Lower leg skin (tissue), 4 donors: ENCODE results near the gene LRIT3. TPM values are rescaled to one million over a fixed set of nuclear protein-coding genes. Genes with fewer than 3 reads are reported as not detected.

Source experiments
- DNase-seq, 2 donors: peaks; one replicate each; pipeline ENCODE4 v3.0.0-alpha.2; 2019; ENCODE audit warnings: low spot score in 2 of 2
- H3K4me3 ChIP-seq: fragments of 200-600 bp; sonication (generic); 2 replicates; pipeline ENCODE4 v1.5.1; 2017; ENCODE audit warnings: mild to moderate bottlenecking, low read depth; ENCODE audit not compliant: poor library complexity, severe bottlenecking
- POLR2A ChIP-seq, 2 donors: fragments of 450-650 bp; IDR thresholded peaks; one replicate each; pipeline ENCODE4 v1.6.1; 2016 to 2017; ENCODE audit warnings: antibody characterized with exemption in 2 of 2, mild to moderate bottlenecking in 1 of 2, moderate library complexity in 1 of 2
- WGBS, 2 donors: methylation state at CpG; one replicate each; pipeline ENCODE4 v1.1.5; 2018; 5-methylcytosine and 5-hydroxymethylcytosine counted together
- intact Hi-C: fragments of 100-400 bp; cut with DNase I; formaldehyde crosslinking; loops from one replicate; pipeline ENCODE4 v1.15.0; 2023; ENCODE audit warnings: low total_unique reads
- total RNA-seq, 4 donors: library from RNA; depleted of rRNA; stranded (reverse); fragments of >200 nt; gene quantifications; one replicate each; pipeline ENCODE4 v1.1.0, GENCODE V29; 2016
- TF ChIP-seq, protein P1 (sequence below), 3 donors: fragments of 450-650 bp; IDR thresholded peaks; one replicate each; pipeline ENCODE4 v1.5.1; 2016; ENCODE audit warnings: antibody characterized with exemption in 3 of 3, mild to moderate bottlenecking in 3 of 3, moderate library complexity in 2 of 3

The LRIT3 gene
- total RNA-seq, 4 donors from 2014 or later, result 0.21 to 0.42 TPM; not detected in 2

DNA sequence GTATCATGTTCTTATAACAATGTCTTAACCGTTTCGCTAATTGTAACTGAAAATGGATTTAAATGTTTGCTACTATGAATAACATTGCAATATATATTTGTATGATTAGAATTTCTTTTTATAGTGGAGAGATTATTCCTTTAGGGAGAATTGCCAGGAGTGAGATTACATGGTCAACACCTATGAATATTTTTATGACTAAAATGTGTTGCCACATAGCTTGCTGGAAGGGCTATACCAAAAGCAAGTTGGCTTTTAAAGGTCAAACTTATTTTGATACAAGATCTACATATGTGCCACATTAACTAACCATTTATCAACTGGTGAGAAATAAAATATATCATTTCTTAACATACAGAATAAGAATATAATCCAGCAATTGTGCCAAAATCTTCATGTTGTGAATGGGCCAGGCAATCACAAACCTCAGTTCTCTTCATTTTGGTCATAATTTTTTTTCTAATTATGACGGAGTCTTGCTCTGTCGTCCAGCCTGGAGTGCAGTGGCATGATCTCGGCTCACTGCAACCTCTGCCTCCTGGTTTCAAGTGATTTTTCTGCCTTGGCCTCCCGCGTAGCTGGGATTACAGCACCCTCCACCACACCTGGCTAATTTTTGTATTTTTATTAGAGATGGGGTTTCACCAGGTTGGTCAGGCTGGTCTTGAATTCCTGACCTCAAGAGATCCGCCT, 54.8 kb downstream of the LRIT3 start:
- no peak for DNase-seq
- H3K4me3 ChIP-seq, result no peak overlapping the region
- TF ChIP-seq POLR2A (IDR thresholded peaks at IDR 0.05), result no peak
- TF ChIP-seq, protein P1, sequence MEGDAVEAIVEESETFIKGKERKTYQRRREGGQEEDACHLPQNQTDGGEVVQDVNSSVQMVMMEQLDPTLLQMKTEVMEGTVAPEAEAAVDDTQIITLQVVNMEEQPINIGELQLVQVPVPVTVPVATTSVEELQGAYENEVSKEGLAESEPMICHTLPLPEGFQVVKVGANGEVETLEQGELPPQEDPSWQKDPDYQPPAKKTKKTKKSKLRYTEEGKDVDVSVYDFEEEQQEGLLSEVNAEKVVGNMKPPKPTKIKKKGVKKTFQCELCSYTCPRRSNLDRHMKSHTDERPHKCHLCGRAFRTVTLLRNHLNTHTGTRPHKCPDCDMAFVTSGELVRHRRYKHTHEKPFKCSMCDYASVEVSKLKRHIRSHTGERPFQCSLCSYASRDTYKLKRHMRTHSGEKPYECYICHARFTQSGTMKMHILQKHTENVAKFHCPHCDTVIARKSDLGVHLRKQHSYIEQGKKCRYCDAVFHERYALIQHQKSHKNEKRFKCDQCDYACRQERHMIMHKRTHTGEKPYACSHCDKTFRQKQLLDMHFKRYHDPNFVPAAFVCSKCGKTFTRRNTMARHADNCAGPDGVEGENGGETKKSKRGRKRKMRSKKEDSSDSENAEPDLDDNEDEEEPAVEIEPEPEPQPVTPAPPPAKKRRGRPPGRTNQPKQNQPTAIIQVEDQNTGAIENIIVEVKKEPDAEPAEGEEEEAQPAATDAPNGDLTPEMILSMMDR (IDR thresholded peaks at IDR 0.05), result no peak
- intact Hi-C loops, result no loop called here
- 94% methylated on average over 8 of the region's 8 CpGs for WGBS, 2 donors

DNA sequence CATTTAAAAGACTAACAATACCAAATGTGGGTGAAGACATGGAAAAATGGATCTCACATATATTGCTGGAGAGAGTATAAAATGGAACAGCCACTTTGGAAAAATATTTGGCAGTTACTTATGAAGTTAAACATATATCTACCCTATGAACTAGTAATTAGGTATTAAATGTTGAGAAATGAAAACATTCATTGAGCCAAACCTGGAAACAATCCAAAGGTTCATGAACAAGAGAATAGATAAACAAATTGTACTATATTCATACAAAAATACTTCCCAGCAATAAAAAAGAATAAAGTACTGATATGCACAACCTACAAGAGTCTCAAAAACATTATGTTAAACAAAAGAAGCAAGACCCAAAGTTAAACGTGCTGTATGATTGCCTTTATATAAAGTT, 60.8 kb downstream of the LRIT3 start:
- WGBS, 2 donors, result 59 to 64% methylated on average over 1 of the region's 1 CpG
- no peak for DNase-seq
- TF ChIP-seq, protein P1 (IDR thresholded peaks at IDR 0.05), result no peak
- intact Hi-C loops, result no loop called here
- no peak overlapping the region for H3K4me3 ChIP-seq

DNA sequence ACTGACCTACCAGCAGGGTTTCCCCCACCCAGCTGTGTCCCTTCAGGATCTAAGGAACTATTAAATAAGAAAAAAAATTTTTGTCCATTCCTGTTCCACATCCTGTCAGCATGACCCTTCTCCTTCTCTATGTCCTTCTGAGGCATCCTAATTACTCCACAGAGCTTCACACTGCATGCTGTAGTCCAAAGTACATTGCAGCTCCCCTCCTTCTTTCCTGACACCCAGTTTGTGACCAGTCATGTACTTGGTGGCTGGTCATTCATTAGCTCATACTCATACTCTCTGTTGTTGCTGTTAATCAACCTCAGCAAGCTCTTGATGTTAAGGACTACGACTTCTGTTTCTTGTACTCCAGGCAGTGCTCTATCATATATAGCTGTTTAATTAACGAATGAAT, 62.3 kb downstream of the LRIT3 start:
- no peak overlapping the region for H3K4me3 ChIP-seq
- intact Hi-C loops, result no loop called here
- WGBS, 2 donors, result 89% methylated on average over 2 of the region's 2 CpGs
- no peak for DNase-seq
- TF ChIP-seq, protein P1 (IDR thresholded peaks at IDR 0.05), result no peak
- no peak for TF ChIP-seq POLR2A (IDR thresholded peaks at IDR 0.05)

DNA sequence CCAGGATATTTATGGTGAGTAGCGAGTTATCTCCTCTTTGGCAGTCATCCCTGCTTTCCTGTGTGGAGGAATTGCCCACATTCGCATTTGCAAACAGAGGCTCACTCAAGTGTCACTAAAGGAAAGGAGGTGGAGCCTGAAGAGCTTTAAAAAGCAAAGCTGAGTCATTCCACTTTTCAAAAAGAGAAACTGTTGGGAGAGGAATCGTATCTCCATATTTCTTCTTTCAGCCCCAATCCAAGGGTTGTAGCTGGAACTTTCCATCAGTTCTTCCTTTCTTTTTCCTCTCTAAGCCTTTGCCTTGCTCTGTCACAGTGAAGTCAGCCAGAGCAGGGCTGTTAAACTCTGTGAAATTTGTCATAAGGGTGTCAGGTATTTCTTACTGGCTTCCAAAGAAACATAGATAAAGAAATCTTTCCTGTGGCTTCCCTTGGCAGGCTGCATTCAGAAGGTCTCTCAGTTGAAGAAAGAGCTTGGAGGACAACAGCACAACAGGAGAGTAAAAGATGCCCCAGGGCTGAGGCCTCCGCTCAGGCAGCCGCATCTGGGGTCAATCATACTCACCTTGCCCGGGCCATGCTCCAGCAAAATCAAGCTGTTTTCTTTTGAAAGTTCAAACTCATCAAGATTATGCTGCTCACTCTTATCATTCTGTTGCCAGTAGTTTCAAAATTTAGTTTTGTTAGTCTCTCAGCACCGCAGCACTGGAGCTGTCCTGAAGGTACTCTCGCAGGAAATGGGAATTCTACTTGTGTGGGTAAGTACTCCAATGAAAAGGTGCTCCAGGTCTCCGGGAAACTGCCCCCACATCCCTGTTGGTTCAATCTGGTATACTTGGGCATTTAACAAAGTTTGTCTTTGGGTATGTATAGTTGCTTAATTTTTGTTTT, 65.0 kb downstream of the LRIT3 start, which contains the start of gene EGF:
TSS of gene EGF (plus strand) at position 178 of the 890 bp plus-strand sequence. CDS start at position 631, 453 bp downstream.
- TF ChIP-seq, protein P1 (IDR thresholded peaks at IDR 0.05), result no peak
- no peak for TF ChIP-seq POLR2A (IDR thresholded peaks at IDR 0.05)
- DNase-seq, result no peak
- H3K4me3 ChIP-seq, result no peak within 1 kb of the TSS
- WGBS, 2 donors, result 41 to 51% methylated on average over 9 of the region's 9 CpGs
- intact Hi-C loops, result no loop called here

DNA sequence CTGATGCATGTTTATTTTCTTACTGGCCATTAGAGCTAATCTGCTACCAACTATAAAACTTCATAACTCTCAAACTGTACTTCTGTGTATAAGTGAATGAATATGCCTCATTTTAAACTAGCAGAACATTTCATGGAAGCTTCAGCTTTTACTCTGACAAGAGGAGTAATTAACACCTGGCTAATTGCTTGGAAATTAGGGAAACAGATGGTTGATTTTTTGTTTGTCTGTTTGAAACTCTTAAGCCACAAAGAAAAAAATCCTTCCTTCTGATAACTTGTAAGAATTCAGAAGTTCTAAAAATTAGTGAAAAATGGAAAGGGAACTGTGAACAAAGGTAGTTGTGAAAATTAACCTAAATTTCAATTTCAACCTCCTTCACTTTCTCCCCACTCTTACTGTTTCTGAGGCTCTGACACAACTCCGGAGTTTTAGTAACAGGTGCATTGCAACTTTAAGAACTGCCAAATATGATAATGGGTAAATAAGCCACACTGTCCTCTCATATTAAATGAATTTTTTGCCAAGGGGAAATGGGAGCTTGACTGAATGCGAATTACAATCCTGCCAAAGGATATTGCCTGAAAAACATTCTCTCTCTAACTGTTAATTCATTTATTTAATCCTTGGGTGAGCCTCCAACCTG, 65.8 kb downstream of the LRIT3 start:
- no peak for TF ChIP-seq POLR2A (IDR thresholded peaks at IDR 0.05)
- TF ChIP-seq, protein P1 (IDR thresholded peaks at IDR 0.05), result no peak
- no peak for DNase-seq
- WGBS, 2 donors, result 81 to 84% methylated on average over 2 of the region's 2 CpGs
- intact Hi-C loops, result no loop called here
- H3K4me3 ChIP-seq, result no peak overlapping the region
